ENCODE measurements around the gene FGF1.

DNA sequence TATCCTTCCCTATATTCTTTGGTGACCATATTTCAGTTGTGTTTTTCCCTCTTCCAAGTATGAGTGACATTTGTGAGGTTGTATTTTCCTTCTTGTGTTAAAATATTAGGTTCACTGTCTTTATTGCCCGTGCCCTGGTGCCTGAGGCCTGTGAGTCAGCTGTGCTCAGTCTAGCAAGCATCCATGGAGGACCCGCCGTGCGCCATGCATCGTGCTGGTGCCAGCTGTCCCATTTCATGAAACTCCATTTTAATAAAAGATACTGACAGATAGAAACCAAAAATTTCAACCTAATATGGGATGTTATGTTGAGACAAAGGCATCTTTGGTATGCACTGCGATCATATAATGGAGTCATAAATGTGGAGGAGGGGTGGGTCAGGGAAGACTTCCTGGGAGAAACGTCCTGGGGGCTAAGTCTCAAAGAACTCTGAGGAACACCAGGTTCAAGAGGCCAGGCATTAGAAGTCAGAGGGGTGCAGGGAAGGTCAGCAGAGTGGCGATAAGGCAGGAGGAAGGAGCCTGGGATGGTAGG, 34.0 kb upstream of the FGF1 start:
- TF ChIP-seq, protein P1, sequence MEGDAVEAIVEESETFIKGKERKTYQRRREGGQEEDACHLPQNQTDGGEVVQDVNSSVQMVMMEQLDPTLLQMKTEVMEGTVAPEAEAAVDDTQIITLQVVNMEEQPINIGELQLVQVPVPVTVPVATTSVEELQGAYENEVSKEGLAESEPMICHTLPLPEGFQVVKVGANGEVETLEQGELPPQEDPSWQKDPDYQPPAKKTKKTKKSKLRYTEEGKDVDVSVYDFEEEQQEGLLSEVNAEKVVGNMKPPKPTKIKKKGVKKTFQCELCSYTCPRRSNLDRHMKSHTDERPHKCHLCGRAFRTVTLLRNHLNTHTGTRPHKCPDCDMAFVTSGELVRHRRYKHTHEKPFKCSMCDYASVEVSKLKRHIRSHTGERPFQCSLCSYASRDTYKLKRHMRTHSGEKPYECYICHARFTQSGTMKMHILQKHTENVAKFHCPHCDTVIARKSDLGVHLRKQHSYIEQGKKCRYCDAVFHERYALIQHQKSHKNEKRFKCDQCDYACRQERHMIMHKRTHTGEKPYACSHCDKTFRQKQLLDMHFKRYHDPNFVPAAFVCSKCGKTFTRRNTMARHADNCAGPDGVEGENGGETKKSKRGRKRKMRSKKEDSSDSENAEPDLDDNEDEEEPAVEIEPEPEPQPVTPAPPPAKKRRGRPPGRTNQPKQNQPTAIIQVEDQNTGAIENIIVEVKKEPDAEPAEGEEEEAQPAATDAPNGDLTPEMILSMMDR (conservative IDR thresholded peaks at IDR 0.05; ENCODE audit: low read length) = no peak
- TF ChIP-seq EZH2phosphoT487 (IDR thresholded peaks at IDR 0.05; ENCODE audit: borderline replicate concordance) = no peak

All from Loucy (cell line).